DOHH2 (cell line): ENCODE data around the gene RPL27.

Experiments
- CTCF ChIP-seq: fragments of 200-600 bp; sonication (generic); IDR thresholded peaks from one replicate; pipeline ENCODE4 v1.5.1; 2014; ENCODE audit warnings: antibody characterized with exemption, mild to moderate bottlenecking, low read depth, low read length; ENCODE audit not compliant: poor library complexity, severe bottlenecking
- EZH2phosphoT487 ChIP-seq: fragments of 200-600 bp; sonication (generic); IDR thresholded peaks from 2 replicates; pipeline ENCODE4 v1.6.1; 2017; ENCODE audit warnings: borderline replicate concordance, mild to moderate bottlenecking, antibody characterized with exemption, low read length, moderate library complexity, mixed read lengths

GRCh38 chr17:43043307-43043706 lies 45.1 kb downstream of the RPL27 start:
- no peak for TF ChIP-seq EZH2phosphoT487
- TF ChIP-seq CTCF = no peak
